HepG2 (cell line): ENCODE results near the gene MEF2D. TPM values are rescaled to one million over a fixed set of nuclear protein-coding genes. Genes with fewer than 3 reads are reported as not detected.

ENCODE experiments used
- ATAC-seq: fragments of 200-7000 bp; cut with Tn5 transposase; 3 replicates; pipeline ENCODE4 v1.9.1; 2020; ENCODE audit warnings: mild to moderate bottlenecking, moderate library complexity
- BruUV-seq: library from RNA; stranded (reverse); fragments of 400-500 nt; replicated peaks from 2 replicates; lab custom pipeline; 2021; lab: Mats Ljungman, UMichigan
- CTCF ChIA-PET: fragments of 300-600 bp; formaldehyde crosslinking; extraction: SDS; loops from one replicate; lab custom pipeline; 2021; ENCODE audit warnings: low total read pairs, inconsistent platforms, low intra/inter-chr PET ratio; lab: Yijun Ruan, JAX
- POLR2A ChIA-PET: fragments of 350-600 bp; sonication (Branson Sonifier 250); formaldehyde crosslinking; loops from one replicate; lab custom pipeline; 2020; ENCODE audit warnings: antibody characterized with exemption, inconsistent platforms; lab: Yijun Ruan, JAX
- DNase-seq: peaks from one replicate; pipeline ENCODE4 v3.0.0-alpha.2; 2015; ENCODE audit warnings: low spot score
- FAIRE-seq: peaks from 3 replicates; lab custom pipeline; 2011; peaks lifted over from hg19 to GRCh38; lab: Jason Lieb, UNC
- H2AFZ ChIP-seq: one replicate; pipeline ENCODE4 v1.6.1; 2011; ENCODE audit warnings: low read length, inconsistent platforms
- H3K27ac ChIP-seq: fragments of 300-600 bp; 3 replicates; pipeline ENCODE4 v1.8.0; 2011; ENCODE audit warnings: mixed run types, mild to moderate bottlenecking, mixed read lengths, low read length, inconsistent platforms; ENCODE audit not compliant: insufficient read depth; ENCODE audit errors: extremely low read length
- H3K27me3 ChIP-seq, 2 experiments: fragments of 200-600 bp in 1 of 2; 2 replicates in 1 of 2; 3 replicates in 1 of 2; pipeline versions ENCODE4 v1.6.0 to v1.8.0; 2011; ENCODE audit warnings: low read length in 2 of 2, mild to moderate bottlenecking in 2 of 2, moderate library complexity in 2 of 2, inconsistent platforms in 1 of 2; ENCODE audit not compliant: insufficient read depth in 2 of 2, control insufficient read depth in 1 of 2
- H3K36me3 ChIP-seq, 2 experiments: fragments of 200-600 bp in 1 of 2; replicated peaks in 1 of 2; 2 replicates in 1 of 2; 3 replicates in 1 of 2; pipeline versions ENCODE4 v1.5.1 to v1.8.0; 2011; ENCODE audit warnings: low read length in 2 of 2, inconsistent platforms in 1 of 2; ENCODE audit not compliant: insufficient read depth in 2 of 2, control insufficient read depth in 1 of 2
- H3K4me1 ChIP-seq: 2 replicates; pipeline ENCODE4 v1.5.1; 2012; ENCODE audit warnings: low read length, inconsistent platforms; ENCODE audit not compliant: insufficient read depth
- H3K4me2 ChIP-seq: 2 replicates; pipeline ENCODE4 v1.6.0; 2011; ENCODE audit warnings: low read depth, low read length, inconsistent platforms
- H3K4me3 ChIP-seq, 3 experiments: fragments of 200-600 bp in 1 of 3; sonication (generic), shearing (Covaris generic) in 1 of 3; replicated peaks in 1 of 3; 2 replicates each; pipeline ENCODE4 v1.5.1; 2011 to 2016; ENCODE audit warnings: low read length in 3 of 3, inconsistent platforms in 2 of 3, low read depth in 2 of 3, mild to moderate bottlenecking in 2 of 3, control low read depth in 1 of 3, mixed read lengths in 1 of 3; ENCODE audit not compliant: insufficient read depth in 1 of 3
- H3K79me2 ChIP-seq: one replicate; pipeline ENCODE4 v1.6.1; 2011; ENCODE audit warnings: low read length, inconsistent platforms; ENCODE audit not compliant: insufficient read depth
- H3K9ac ChIP-seq: 2 replicates; pipeline ENCODE4 v1.6.0; 2011; ENCODE audit warnings: mild to moderate bottlenecking, low read depth, low read length, inconsistent platforms; ENCODE audit not compliant: insufficient read depth
- H3K9me3 ChIP-seq: 2 replicates; pipeline ENCODE4 v1.5.1; 2012; ENCODE audit warnings: mild to moderate bottlenecking, low read length
- H4K20me1 ChIP-seq: 2 replicates; pipeline ENCODE4 v1.6.0; 2011; ENCODE audit warnings: inconsistent platforms, mild to moderate bottlenecking, low read length, moderate library complexity; ENCODE audit not compliant: insufficient read depth
- FOXP1 ChIP-seq, 2 experiments: fragments of 450-650 bp in 1 of 2; IDR thresholded peaks; 2 replicates each; pipeline ENCODE4 v1.6.1; 2017 to 2018; ENCODE audit warnings: antibody characterized with exemption in 1 of 2
- MAF1 ChIP-seq: sonication (generic); formaldehyde crosslinking; IDR thresholded peaks from 2 replicates; pipeline ENCODE4 v1.5.0; 2020; ENCODE audit warnings: missing genetic modification reagents, borderline replicate concordance
- ZNF496 ChIP-seq: sonication (generic); formaldehyde crosslinking; IDR thresholded peaks from 2 replicates; pipeline ENCODE4 v1.8.1; 2023; ENCODE audit warnings: mild to moderate bottlenecking, moderate library complexity, missing genetic modification reagents; ENCODE audit not compliant: insufficient replicate concordance
- ZNF513 ChIP-seq: sonication (generic); formaldehyde crosslinking; conservative IDR thresholded peaks from 2 replicates; pipeline ENCODE4 v1.5.0; 2020; ENCODE audit warnings: missing genetic modification reagents
- WGBS: methylation state at CpG from one replicate; pipeline ENCODE4 v1.1.6; 2017; ENCODE audit warnings: low lambda C conversion rate; 5-methylcytosine and 5-hydroxymethylcytosine counted together
- in situ Hi-C: cut with HindIII; loops from 2 replicates; pipeline ENCODE4 v1.10.0; 2017; ENCODE audit warnings: low pct_unique_long_range_greater_than_20kb; ENCODE audit not compliant: extremely low pct_ligation_motif_present
- intact Hi-C: fragments of 100-400 bp; cut with micrococcal nuclease; formaldehyde crosslinking; loops from one replicate; pipeline ENCODE4 v1.10.0; 2022; ENCODE audit not compliant: unreplicated experiment
- polyA plus RNA-seq, 8 experiments: library from polyadenylated mRNA; depleted of rRNA in 3 of 8; stranded (reverse) in 7 of 8; unstranded in 1 of 8; fragments of >200 nt; fragmentation: Illumina TruSeq in 4 of 8; extraction: Trizol in 4 of 8; gene quantifications; 2 replicates each; pipeline versions ENCODE4 v1.2.1 to v1.2.3, GENCODE V29; 2011 to 2016; ENCODE audit warnings: low read depth in 4 of 8, missing spikeins in 1 of 8, mixed read lengths in 1 of 8; ENCODE audit not compliant: insufficient read depth in 1 of 8
- total RNA-seq, 5 experiments: library from RNA; depleted of rRNA; stranded (reverse); fragments of >200 nt; fragmentation: Illumina TruSeq; extraction: Trizol; gene quantifications; 2 replicates each; pipeline ENCODE4 v1.2.3, GENCODE V29; 2016; ENCODE audit warnings: low read depth in 1 of 5
- TF ChIP-seq, protein P1 (sequence below): sonication (generic); formaldehyde crosslinking; IDR thresholded peaks from 2 replicates; pipeline ENCODE4 v1.5.1; 2020; ENCODE audit warnings: missing genetic modification reagents, mild to moderate bottlenecking, borderline replicate concordance
- TF ChIP-seq, protein P2 (sequence below): sonication (generic); formaldehyde crosslinking; conservative IDR thresholded peaks from 2 replicates; pipeline ENCODE4 v1.8.0; 2022; ENCODE audit warnings: missing genetic modification reagents
- TF ChIP-seq, protein P3 (sequence below): sonication (generic); formaldehyde crosslinking; IDR thresholded peaks from 2 replicates; pipeline ENCODE4 v1.5.1; 2020; ENCODE audit warnings: missing genetic modification reagents, mild to moderate bottlenecking, borderline replicate concordance

MEF2D gene
- total and polyA plus RNA-seq, 2 of the 13 experiments (the other 11 are each of a cell fraction or from before 2014, with no cell fraction given), result 1.6 to 3.9 TPM

DNA sequence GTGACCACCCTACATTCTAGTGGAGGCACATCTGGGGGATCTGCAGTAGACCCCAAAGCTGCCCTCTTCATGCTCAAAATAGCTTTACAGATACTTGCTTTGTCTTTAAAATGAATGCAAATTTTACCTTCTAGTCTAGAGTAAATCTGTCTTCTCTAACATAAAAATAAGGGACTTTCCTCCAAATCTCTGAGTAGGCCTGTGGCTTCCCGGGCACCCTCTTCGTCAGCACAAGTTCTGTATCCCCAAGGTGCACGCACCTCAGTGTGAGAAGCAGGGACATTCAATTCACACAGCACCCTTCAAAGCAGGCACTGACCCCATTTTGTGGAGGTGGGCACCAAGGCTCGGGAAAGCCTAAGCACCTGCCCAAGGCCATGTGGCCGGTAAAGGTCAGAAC lies 19.0 kb downstream of the MEF2D start:
- H3K4me3 ChIP-seq, result no peak overlapping the region
- no peaks in the 10 kb centered on the region for H3K9me3 ChIP-seq
- no peak for ATAC-seq
- no peak overlapping the region for H2AFZ ChIP-seq
- no peak for TF ChIP-seq ZNF496 (CRISPR knock-in tag)
- TF ChIP-seq, protein P1, sequence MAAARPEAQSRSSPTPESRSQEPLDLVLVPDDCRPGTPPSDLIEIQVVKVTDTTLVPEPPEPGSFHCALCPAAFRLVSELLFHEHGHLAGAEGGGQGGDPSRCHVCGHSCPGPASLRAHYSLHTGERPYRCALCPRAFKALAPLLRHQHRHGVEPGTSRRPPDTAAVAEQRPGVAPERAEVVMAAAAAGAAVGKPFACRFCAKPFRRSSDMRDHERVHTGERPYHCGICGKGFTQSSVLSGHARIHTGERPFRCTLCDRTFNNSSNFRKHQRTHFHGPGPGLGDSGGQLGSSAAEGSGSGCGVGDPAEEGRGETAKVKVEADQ (CRISPR knock-in tag), result no peak
- peaks cover 16% of the 10 kb centered on the region for H3K4me1 ChIP-seq
- no peak for FAIRE-seq
- 92% methylated on average over 5 of the region's 5 CpGs for WGBS
- H3K9ac ChIP-seq, result no peak overlapping the region
- H3K79me2 ChIP-seq, result no peaks in the 10 kb centered on the region
- no peak overlapping the region for H3K4me2 ChIP-seq
- BruUV-seq, result no TSS peak
- DNase-seq, result no peak
- H3K27me3 ChIP-seq, result no peaks in the 10 kb centered on the region
- H3K27ac ChIP-seq, result no peak overlapping the region
- ChIA-PET POLR2A (interaction anchor here (1.4 kb wide), 1 partner anchor 20 kb away, joined by 9 read pairs; the partner anchor contains the start of gene MEF2D), CTCF (no interaction called here)
- intact Hi-C loops, result loop anchor here (2.0 kb wide), 1 partner anchor 17 kb away; no protein-coding TSS in a partner anchor
- in situ Hi-C loops, result no loop called here
- peaks cover 34 to 57% of the 10 kb centered on the region in 2 experiments; a peak in 4 of 5 replicates for H3K36me3 ChIP-seq
- H4K20me1 ChIP-seq, result no peaks in the 10 kb centered on the region

DNA sequence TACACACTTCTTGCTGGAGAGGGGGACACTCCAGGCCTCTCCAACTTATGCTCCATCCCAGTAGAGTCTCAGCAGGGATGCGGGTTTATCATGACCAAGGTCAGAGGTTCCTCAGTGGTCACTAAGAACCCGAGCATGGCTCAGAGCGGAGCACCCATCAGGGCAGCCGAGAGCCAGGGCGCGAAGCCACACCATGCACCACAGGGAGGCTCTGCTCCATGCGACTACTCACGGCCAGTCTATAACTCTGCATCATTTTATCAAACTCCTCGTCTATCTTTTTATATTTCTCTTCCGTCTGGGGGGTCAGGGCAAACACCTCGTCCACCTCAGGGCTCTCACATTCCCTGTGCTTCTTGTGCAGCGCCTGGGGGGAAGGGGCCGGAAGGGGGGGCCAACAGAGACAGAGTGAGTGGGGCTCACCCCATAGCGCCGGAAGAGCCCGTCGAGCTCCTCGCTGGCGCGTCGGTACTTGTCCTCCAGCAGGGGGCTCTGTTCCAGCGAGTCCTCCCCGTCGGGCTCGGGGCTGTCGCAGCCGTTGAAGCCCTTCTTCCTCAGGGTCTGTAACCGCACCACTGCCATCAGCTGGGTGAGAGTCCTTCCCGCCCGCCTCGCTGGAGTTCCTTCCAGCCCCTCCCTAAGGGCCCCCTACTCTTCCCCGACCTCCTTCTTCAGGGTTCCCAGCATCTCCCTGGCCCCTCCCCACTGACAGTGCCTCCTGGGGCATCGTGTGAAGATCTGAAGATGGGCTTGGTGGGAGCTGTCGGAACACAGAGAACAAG lies 20.0 kb downstream of the MEF2D start:
- in situ Hi-C loops (no loop called here), intact Hi-C loops (loop anchor here (2.0 kb wide), 1 partner anchor 18 kb away; no protein-coding TSS in a partner anchor)
- DNase-seq, result no peak
- no peak overlapping the region for H3K9ac ChIP-seq
- no TSS peak for BruUV-seq
- CTCF ChIA-PET, result interaction anchor here (0.6 to 1.7 kb wide), 3 partner anchors 20 to 95 kb away, joined by 3 to 7 read pairs (median 3); partner anchors contain the start of gene MEF2D
- H3K27me3 ChIP-seq, result no peaks in the 10 kb centered on the region
- POLR2A ChIA-PET, result interaction anchor here (1.0 to 1.4 kb wide), 3 partner anchors 9 to 23 kb away, joined by 4 to 9 read pairs (median 5); partner anchors contain the start of gene MEF2D
- H2AFZ ChIP-seq, result no peak overlapping the region
- FAIRE-seq, result no peak
- H3K27ac ChIP-seq, result no peak overlapping the region
- peak; percentile 55 for ATAC-seq
- H3K36me3 ChIP-seq, result peaks cover 34 to 57% of the 10 kb centered on the region in 2 experiments; a peak in 4 of 5 replicates
- no peak overlapping the region for H3K4me3 ChIP-seq
- H3K9me3 ChIP-seq, result no peaks in the 10 kb centered on the region
- 91% methylated on average over 34 of the region's 34 CpGs for WGBS
- no peaks in the 10 kb centered on the region for H4K20me1 ChIP-seq
- H3K4me1 ChIP-seq, result peaks cover 26% of the 10 kb centered on the region
- H3K79me2 ChIP-seq, result no peaks in the 10 kb centered on the region
- H3K4me2 ChIP-seq, result no peak overlapping the region
- TF ChIP-seq, protein P2, sequence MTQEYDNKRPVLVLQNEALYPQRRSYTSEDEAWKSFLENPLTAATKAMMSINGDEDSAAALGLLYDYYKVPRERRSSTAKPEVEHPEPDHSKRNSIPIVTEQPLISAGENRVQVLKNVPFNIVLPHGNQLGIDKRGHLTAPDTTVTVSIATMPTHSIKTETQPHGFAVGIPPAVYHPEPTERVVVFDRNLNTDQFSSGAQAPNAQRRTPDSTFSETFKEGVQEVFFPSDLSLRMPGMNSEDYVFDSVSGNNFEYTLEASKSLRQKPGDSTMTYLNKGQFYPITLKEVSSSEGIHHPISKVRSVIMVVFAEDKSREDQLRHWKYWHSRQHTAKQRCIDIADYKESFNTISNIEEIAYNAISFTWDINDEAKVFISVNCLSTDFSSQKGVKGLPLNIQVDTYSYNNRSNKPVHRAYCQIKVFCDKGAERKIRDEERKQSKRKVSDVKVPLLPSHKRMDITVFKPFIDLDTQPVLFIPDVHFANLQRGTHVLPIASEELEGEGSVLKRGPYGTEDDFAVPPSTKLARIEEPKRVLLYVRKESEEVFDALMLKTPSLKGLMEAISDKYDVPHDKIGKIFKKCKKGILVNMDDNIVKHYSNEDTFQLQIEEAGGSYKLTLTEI, result no peak
- TF ChIP-seq, protein P3, sequence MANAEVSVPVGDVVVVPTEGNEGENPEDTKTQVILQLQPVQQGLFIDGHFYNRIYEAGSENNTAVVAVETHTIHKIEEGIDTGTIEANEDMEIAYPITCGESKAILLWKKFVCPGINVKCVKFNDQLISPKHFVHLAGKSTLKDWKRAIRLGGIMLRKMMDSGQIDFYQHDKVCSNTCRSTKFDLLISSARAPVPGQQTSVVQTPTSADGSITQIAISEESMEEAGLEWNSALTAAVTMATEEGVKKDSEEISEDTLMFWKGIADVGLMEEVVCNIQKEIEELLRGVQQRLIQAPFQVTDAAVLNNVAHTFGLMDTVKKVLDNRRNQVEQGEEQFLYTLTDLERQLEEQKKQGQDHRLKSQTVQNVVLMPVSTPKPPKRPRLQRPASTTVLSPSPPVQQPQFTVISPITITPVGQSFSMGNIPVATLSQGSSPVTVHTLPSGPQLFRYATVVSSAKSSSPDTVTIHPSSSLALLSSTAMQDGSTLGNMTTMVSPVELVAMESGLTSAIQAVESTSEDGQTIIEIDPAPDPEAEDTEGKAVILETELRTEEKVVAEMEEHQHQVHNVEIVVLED (CRISPR knock-in tag), result no peak
- TF ChIP-seq FOXP1 (IDR thresholded peaks at IDR 0.05) (no peak), FOXP1 (CRISPR knock-in tag; IDR thresholded peaks at IDR 0.05) (no peak), ZNF513 (no peak), MAF1 (no peak)
- TF ChIP-seq, protein P1 (CRISPR knock-in tag), result no peak
